ENCODE results near the gene GABRR3.

DNA sequence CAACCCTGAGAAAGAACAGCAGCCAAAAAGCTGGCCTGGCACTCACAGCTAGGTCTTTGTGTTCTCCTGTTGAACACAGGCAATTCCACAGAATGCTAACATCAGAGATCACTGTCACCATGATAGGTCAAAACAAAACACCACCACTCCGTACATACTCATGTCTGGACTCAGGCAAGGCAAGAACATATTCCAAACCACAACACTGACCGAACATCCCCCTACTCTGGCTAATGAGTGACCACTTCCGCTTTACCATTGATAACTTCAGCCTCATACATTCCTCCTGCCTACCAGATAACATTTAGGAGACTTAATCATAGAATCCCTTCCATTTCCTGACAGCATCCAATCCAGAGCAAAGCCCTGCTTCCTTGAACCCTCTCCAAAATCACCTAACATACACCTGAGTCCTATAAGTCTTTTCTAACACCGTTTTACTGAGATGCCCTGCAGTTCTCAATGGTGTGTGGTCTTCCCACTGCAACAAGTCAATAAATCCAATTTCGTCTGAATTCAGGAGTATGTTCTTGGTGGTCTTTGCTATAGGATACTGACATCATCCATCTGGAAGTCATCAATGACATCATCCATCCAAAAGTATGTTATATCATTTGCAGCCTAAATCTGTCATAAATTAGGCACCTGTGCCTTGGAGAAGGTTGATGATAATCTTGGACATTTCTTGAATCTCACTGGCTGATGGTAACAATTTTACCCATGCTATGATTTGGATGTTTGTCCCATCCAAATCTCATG, 86.6 kb downstream of the GABRR3 start:
- TF ChIP-seq, protein P1, sequence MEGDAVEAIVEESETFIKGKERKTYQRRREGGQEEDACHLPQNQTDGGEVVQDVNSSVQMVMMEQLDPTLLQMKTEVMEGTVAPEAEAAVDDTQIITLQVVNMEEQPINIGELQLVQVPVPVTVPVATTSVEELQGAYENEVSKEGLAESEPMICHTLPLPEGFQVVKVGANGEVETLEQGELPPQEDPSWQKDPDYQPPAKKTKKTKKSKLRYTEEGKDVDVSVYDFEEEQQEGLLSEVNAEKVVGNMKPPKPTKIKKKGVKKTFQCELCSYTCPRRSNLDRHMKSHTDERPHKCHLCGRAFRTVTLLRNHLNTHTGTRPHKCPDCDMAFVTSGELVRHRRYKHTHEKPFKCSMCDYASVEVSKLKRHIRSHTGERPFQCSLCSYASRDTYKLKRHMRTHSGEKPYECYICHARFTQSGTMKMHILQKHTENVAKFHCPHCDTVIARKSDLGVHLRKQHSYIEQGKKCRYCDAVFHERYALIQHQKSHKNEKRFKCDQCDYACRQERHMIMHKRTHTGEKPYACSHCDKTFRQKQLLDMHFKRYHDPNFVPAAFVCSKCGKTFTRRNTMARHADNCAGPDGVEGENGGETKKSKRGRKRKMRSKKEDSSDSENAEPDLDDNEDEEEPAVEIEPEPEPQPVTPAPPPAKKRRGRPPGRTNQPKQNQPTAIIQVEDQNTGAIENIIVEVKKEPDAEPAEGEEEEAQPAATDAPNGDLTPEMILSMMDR (conservative IDR thresholded peaks at IDR 0.05; ENCODE audit: low read depth, low read length) = no peak
- TF ChIP-seq EZH2 (IDR thresholded peaks at IDR 0.05; ENCODE audit: low read length, unreplicated experiment) = no peak

Data from PC-3 (cell line).